ENCODE measurements around the gene CDH23. TPM values are rescaled to one million over a fixed set of nuclear protein-coding genes. Genes with fewer than 3 reads are reported as not detected.

CDH23 gene
- total and polyA plus RNA-seq, 10 of the 15 experiments (the other 5 are each of a cell fraction or from before 2014, with no cell fraction given) = 0.09 to 0.40 (median 0.15) TPM; not detected in 1

- TF ChIP-seq, protein P1, sequence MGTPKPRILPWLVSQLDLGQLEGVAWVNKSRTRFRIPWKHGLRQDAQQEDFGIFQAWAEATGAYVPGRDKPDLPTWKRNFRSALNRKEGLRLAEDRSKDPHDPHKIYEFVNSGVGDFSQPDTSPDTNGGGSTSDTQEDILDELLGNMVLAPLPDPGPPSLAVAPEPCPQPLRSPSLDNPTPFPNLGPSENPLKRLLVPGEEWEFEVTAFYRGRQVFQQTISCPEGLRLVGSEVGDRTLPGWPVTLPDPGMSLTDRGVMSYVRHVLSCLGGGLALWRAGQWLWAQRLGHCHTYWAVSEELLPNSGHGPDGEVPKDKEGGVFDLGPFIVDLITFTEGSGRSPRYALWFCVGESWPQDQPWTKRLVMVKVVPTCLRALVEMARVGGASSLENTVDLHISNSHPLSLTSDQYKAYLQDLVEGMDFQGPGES (IDR thresholded peaks at IDR 0.05) = no peak
- TF ChIP-seq NFYB (IDR thresholded peaks at IDR 0.05; ENCODE audit: insufficient read depth, low read depth, low read length) (no peak), ZBED1 (IDR thresholded peaks at IDR 0.05; ENCODE audit: borderline replicate concordance) (peak; percentile 51; the same call in 1 of the 2 replicates), SPI1 (IDR thresholded peaks at IDR 0.05; ENCODE audit: borderline replicate concordance, insufficient read depth, low read depth, low read length) (peak; percentile 99), MXI1 (IDR thresholded peaks at IDR 0.05; ENCODE audit: low read depth, low read length) (peak; percentile 48; the same call in 1 of the 2 replicates), PKNOX1 (IDR thresholded peaks at IDR 0.05) (peak; percentile 48; the same call in 1 of the 2 replicates), EZH2 (IDR thresholded peaks at IDR 0.05; ENCODE audit: borderline replicate concordance, control insufficient read depth, low read depth, low read length) (no peak), BRCA1 (IDR thresholded peaks at IDR 0.05; ENCODE audit: low read depth, low read length) (no peak), ZNF24 (IDR thresholded peaks at IDR 0.05) (0 out of 2 replicates have a peak, but pooled peaks have one; percentile 49), CREM (IDR thresholded peaks at IDR 0.05; ENCODE audit: low read depth) (peak; percentile 67), E2F4 (IDR thresholded peaks at IDR 0.05; ENCODE audit: low read depth, low read length) (no peak), RCOR1 (conservative IDR thresholded peaks at IDR 0.05; ENCODE audit: low read depth, low read length) (peak; percentile 89; the same call in 1 of the 2 replicates)
- TF ChIP-seq, protein P2, sequence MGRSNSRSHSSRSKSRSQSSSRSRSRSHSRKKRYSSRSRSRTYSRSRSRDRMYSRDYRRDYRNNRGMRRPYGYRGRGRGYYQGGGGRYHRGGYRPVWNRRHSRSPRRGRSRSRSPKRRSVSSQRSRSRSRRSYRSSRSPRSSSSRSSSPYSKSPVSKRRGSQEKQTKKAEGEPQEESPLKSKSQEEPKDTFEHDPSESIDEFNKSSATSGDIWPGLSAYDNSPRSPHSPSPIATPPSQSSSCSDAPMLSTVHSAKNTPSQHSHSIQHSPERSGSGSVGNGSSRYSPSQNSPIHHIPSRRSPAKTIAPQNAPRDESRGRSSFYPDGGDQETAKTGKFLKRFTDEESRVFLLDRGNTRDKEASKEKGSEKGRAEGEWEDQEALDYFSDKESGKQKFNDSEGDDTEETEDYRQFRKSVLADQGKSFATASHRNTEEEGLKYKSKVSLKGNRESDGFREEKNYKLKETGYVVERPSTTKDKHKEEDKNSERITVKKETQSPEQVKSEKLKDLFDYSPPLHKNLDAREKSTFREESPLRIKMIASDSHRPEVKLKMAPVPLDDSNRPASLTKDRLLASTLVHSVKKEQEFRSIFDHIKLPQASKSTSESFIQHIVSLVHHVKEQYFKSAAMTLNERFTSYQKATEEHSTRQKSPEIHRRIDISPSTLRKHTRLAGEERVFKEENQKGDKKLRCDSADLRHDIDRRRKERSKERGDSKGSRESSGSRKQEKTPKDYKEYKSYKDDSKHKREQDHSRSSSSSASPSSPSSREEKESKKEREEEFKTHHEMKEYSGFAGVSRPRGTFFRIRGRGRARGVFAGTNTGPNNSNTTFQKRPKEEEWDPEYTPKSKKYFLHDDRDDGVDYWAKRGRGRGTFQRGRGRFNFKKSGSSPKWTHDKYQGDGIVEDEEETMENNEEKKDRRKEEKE (IDR thresholded peaks at IDR 0.05) = no peak
- TF ChIP-seq, protein P3, sequence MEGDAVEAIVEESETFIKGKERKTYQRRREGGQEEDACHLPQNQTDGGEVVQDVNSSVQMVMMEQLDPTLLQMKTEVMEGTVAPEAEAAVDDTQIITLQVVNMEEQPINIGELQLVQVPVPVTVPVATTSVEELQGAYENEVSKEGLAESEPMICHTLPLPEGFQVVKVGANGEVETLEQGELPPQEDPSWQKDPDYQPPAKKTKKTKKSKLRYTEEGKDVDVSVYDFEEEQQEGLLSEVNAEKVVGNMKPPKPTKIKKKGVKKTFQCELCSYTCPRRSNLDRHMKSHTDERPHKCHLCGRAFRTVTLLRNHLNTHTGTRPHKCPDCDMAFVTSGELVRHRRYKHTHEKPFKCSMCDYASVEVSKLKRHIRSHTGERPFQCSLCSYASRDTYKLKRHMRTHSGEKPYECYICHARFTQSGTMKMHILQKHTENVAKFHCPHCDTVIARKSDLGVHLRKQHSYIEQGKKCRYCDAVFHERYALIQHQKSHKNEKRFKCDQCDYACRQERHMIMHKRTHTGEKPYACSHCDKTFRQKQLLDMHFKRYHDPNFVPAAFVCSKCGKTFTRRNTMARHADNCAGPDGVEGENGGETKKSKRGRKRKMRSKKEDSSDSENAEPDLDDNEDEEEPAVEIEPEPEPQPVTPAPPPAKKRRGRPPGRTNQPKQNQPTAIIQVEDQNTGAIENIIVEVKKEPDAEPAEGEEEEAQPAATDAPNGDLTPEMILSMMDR (IDR thresholded peaks at IDR 0.05 in 2 of 3, conservative IDR thresholded peaks at IDR 0.05 in 1 of 3; ENCODE audit: control insufficient read depth in 2 of 3, extremely low read depth in 1 of 3, insufficient read depth in 1 of 3, low read depth in 3 of 3, low read length in 3 of 3) = no peak
- TF ChIP-seq, protein P4, sequence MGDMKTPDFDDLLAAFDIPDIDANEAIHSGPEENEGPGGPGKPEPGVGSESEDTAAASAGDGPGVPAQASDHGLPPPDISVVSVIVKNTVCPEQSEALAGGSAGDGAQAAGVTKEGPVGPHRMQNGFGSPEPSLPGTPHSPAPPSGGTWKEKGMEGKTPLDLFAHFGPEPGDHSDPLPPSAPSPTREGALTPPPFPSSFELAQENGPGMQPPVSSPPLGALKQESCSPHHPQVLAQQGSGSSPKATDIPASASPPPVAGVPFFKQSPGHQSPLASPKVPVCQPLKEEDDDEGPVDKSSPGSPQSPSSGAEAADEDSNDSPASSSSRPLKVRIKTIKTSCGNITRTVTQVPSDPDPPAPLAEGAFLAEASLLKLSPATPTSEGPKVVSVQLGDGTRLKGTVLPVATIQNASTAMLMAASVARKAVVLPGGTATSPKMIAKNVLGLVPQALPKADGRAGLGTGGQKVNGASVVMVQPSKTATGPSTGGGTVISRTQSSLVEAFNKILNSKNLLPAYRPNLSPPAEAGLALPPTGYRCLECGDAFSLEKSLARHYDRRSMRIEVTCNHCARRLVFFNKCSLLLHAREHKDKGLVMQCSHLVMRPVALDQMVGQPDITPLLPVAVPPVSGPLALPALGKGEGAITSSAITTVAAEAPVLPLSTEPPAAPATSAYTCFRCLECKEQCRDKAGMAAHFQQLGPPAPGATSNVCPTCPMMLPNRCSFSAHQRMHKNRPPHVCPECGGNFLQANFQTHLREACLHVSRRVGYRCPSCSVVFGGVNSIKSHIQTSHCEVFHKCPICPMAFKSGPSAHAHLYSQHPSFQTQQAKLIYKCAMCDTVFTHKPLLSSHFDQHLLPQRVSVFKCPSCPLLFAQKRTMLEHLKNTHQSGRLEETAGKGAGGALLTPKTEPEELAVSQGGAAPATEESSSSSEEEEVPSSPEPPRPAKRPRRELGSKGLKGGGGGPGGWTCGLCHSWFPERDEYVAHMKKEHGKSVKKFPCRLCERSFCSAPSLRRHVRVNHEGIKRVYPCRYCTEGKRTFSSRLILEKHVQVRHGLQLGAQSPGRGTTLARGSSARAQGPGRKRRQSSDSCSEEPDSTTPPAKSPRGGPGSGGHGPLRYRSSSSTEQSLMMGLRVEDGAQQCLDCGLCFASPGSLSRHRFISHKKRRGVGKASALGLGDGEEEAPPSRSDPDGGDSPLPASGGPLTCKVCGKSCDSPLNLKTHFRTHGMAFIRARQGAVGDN (IDR thresholded peaks at IDR 0.05) = peak; percentile 93
These were observed 23.7 kb upstream of the CDH23 start (continued) for GRCh38 chr10:71372882-71373495.

All from GM12878 (cell line).